GM18873 (cell line): ENCODE results near the gene TMEM169.
"Not testable (repeated sequence)": the region's sequence is repeated elsewhere in the genome, so short reads cannot be mapped to it uniquely, and the experiment has no call there.

Experiments
- ATAC-seq: cut with Tn5 transposase; IDR thresholded peaks from one replicate; pipeline ENCODE4 v1.9.1; 2021; ENCODE audit warnings: mild to moderate bottlenecking, moderate library complexity, moderate number of reproducible peaks; ENCODE audit not compliant: unreplicated experiment, low FRiP score

The TMEM169 gene

DNA sequence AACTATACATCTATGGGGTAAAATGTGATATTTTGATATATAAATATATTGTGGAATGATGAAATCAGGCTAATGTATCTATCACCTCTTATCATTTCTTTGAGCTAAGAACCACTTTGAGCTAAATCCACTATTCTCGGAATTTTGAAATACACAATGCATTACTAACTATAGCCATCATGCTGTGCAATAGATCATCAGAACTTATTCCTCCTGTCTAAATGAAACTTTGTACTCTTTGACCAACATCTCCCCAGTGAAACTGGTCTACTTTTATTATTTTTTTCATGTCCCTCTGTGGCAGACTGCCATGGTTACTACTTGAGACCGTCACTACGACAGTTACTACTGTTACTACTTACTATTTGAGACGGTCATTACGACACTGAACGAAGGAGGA lies 11.5 kb upstream of the TMEM169 start:
- no peak for ATAC-seq

DNA sequence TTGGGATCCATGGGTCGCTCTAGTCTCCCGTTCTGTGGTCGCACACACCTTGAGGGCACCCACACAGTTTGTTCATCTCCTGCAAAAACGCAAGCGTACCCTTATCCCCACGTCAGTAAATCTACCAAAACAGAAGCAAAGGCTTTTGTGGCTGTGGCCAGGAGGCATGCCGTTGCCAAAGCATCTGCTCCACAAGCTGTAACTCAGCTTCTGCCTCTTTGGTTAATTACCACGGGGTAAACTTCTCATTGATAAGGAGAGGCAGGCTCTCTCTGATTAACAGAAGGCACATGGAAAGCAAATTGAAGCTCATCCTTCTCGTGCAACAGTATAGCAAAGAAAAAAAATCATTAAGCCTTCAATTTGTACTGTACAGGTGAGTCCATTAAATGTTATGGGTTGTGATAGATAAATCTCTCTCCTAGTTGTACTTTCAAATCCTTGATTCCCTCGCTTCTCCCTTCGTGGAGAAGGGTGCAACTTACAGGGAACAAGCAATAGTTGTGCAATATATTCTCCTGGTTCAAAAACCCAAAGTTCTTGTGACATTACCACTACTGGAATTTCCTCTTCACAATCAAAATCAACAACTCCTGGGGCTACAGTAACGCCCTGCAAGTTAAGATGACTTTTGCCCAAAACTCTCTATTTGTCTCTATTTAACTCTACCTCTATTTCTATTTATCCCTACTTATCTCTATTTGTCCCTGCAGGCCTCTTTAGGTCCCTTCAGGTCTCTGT lies 10.4 kb upstream of the TMEM169 start:
- ATAC-seq: no peak

DNA sequence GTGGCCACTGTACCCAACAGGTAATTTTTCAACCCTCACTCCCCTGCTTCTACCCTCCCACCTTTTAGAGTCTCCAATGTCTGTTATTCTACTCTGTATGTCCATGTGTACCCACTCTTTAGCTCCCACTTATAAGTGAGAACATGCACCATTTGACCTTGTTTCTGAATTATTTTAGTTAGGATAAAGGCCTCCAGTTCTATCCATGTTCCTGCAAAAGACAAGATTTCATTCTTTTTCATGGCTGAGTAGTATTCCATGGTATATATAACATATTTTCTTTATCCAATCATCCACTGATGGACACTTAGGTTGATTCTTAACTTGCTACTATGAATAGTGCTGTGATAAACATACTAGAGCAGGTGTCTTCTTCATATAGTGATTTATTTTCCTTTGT lies 9.2 kb upstream of the TMEM169 start:
- no peak for ATAC-seq

GRCh38 chr2:216073773-216074172 lies 7.9 kb upstream of the TMEM169 start:
- ATAC-seq: no peak

GRCh38 chr2:216074380-216074779 lies 7.3 kb upstream of the TMEM169 start:
- no peak for ATAC-seq

DNA sequence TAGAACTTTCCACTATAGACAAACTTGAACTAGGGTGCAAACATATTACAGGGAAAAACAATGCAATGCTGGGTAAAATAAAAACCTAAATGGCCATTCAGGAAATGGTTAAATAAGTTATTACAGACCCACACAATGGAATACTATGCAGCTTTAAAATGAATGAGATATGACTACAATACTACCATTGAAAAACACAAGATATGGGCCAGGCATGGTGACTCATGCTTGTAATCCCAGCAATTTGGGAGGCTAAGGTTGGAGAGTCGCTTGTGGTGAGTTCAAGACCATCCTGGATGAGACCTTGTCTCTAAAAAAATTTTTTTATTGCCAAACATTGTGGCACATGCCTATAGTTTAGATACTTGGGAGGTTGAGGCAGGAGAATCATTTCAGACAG lies 6.9 kb upstream of the TMEM169 start:
- no peak for ATAC-seq

DNA sequence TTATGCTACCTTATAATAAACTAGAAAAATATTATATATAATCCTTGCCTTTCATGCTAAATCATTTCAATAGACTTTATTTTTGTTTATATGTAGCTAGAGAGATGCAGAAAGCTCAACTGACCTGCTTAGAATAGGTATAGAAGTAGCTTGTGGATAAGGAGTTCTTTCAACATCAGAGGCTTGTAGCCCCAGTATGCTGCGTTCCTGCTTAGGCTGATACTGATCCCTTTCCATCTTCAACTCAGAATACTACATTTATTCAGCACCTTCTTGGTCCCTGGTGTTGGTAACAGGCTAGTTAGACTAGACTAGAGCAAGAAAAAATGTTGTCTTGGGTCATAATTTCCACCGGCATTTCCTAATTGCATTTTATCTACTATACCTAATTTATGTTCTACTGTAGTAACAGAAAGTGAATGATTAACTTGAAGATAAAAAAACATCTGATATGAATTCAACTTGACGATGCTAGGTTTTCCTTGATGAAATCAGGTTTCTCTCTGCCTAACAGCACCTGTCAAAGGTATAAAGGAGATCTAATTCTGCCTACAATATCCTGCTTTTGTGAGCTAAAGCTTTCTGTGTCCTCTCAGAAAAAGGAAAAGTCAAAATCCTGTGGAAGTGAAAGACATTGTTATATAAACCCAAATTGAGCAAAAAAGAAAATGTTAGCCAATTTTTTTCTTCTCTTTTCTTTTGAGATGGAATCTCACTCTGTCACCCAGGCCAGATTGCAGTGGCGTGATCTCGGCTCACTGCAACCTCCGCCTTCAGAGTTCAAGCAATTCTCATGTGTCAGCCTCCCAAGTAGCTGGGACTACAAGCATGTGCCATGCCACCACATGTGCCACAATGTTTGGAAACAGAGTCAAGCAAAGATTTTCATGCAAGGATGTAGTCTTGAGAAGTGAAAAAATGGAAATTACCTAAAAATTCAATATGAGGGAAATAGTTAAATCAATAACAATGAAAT lies 5.9 kb upstream of the TMEM169 start:
- ATAC-seq: no peak

DNA sequence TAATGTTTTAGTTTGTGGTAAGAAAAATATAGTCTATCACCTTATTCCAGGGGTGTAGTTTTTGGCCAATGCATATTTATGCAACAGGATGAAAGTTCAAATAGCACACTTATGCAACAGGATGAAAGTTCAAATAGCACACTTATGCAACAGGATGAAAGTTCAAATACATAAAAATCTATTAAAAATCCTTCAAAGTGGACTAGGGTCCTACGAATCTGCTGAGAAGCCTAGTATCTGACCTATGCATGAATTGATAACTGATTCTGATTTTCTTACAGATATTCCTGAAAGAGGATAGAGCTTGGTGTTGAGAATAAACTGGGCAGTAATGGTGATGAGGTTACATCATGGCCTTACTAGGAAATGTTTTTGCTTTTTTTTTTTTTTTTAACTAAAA lies 2.9 kb upstream of the TMEM169 start:
- ATAC-seq: no peak

DNA sequence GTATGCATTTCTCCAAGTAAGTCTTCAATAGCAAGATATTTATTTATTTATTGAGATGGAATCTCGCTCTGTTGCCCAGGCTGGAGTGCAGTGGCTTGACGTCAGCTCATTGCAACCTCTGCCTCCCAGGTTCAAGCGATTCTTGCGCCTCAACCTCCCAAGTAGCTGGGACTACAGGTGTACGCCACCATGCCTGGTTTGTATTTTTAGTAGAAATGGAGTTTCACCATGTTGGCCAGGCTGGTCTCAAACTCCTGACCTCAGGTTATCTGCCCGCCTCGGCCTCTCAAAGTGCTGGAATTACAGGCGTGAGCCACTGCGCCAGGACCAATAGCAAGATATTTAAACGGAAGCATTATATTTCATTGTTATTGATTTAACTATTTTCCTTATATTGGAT lies 1.7 kb upstream of the TMEM169 start:
- ATAC-seq: not testable (repeated sequence)

- ATAC-seq: no peak
These were observed 707 bp upstream of the TMEM169 start for GRCh38 chr2:216081012-216081411.

DNA sequence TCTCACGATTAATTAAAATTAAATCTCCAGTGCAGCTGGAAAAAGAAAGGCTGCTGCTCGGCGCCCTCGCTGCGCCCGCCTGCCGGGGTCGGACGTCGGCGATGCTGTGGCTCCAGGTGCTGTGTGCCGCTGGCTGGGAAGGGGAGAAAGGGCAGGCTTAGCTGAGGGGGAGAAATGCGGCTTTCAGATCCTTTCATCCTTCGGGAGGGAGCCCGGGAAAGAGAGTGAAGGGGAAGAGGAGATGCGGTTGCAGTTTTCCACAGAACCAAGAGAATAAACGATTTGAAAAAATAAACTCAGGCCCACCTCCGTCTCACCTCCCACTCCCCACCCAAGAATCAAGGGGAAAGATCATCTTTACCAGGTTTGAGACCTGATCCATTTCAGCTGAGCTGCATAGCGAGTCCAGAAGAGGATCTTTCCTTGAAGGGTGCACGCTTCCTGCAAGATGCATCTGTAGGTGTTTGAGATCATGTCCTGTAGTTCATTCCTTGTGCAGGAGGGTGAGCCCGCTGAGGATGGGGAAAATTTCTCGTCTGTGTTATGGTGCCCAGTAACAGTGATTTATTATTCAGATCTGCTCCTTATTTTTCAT lies 495 bp downstream of the TMEM169 start:
- no peak for ATAC-seq

DNA sequence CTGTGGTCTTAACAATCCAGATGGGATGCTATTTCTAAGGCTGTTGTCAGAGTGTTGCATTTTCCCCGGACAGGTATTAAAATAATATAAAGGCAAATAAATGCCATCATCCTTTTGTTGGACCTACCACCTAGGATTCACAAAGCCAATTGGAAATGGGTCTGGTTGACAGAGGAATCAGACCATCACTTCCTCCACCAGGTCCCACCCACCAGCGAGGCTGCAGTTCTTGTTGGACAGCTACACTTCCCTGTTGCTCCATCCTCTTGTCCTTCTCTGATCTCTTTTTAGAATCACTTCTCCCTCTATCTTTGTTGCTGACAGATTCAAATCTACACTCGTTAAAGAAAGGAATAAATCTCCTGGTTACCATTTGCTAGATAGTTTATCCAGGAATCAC lies 1.1 kb downstream of the TMEM169 start:
- no peak for ATAC-seq

DNA sequence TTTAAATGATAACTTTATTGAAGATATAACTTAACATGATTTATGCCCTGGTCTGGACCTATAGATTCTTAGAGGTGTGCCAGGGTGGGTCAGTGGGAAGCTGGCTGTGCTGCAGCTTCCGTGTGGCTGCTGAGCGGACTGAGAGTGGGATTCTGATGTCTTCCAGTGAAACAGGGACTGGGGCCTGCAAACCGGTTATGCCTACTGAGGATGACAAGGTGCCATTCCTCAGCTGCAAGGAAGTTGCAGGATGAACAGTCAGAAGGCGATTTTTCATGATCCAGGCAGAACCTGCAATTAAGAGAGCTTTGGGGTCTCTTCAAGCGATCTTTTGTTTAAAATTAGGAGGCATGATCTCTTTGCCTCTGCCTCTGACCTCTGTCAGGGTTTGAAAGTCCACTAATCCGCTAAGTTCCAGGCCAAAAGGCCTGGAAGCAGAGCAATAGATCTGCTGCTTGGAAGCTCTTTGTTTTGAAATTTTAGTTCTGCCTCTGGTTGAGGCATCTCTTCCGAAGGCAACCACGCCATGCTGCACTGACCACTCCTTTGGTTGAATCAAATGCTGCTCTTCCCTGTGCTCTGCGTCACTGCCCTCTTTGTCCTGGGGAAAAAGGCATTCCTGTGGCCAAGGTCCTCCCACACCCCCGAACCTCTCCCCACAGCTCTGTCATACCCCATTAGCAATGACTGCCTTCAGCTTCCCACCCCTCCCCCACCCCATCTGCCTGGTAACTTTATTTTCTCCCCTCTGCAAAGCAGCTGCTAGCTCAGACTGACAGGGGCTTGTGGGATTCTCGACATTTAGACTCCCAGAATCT lies 2.0 kb downstream of the TMEM169 start:
- ATAC-seq: no peak

GRCh38 chr2:216084547-216084946 lies 2.8 kb downstream of the TMEM169 start:
- ATAC-seq: no peak

- no peak for ATAC-seq
These were observed 4.6 kb downstream of the TMEM169 start for GRCh38 chr2:216086207-216086893.

DNA sequence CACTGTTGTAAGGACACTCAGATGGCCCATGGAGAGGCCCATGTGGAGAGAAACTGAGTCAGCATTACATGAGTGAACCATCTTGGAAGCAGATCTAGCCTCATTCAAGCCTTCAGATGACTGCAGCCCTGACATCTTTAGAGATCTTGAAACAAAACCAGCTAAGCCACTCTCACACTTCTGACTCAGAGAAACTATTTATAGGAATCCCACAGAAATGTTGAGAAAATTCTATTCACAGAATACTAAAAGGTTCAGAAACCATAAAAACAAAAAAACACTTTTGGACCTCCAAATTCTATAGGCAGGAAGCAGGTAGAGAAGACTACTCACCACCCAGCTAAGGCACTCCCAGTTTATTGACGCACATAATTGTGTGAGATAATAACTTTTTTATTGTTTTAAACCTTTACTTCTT lies 8.7 kb downstream of the TMEM169 start:
- ATAC-seq: no peak

DNA sequence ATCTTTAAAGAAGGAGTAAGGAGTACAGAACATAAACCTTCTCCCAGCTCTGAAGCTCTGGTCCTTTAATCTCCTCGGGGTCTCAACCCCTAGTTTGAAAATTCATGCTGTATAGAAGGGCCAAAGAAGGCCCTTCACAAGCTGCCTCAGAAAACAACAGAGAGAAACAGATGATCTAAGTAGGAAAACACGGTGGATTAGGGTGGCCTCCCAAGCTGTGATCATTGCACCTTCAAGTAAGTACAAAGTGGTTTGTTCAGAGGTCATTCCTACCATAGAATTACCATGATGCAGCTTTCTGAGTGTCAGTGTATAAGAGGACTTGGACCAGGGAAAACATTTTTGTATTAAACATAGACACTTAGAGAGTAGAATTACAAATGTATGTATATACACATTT lies 10.9 kb downstream of the TMEM169 start:
- ATAC-seq: no peak

DNA sequence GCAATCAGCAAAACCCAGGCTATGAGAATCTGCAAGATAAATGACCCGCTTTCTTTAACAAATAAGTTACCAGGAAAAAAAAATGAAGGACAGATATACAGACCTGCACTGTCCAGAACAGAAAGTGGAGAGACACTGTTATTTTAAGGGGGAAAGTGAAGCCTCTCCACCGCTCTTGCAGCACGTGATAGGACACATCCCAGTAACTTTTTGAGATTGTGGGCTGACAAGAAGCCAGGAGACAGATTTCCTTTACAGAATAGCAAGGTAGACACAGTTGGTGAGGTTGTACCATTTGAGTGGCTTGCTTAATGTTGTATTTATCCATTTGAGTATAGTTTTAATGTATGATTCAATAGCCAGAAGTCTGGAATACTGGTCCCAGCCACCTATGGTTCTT lies 13.0 kb downstream of the TMEM169 start:
- ATAC-seq: no peak

DNA sequence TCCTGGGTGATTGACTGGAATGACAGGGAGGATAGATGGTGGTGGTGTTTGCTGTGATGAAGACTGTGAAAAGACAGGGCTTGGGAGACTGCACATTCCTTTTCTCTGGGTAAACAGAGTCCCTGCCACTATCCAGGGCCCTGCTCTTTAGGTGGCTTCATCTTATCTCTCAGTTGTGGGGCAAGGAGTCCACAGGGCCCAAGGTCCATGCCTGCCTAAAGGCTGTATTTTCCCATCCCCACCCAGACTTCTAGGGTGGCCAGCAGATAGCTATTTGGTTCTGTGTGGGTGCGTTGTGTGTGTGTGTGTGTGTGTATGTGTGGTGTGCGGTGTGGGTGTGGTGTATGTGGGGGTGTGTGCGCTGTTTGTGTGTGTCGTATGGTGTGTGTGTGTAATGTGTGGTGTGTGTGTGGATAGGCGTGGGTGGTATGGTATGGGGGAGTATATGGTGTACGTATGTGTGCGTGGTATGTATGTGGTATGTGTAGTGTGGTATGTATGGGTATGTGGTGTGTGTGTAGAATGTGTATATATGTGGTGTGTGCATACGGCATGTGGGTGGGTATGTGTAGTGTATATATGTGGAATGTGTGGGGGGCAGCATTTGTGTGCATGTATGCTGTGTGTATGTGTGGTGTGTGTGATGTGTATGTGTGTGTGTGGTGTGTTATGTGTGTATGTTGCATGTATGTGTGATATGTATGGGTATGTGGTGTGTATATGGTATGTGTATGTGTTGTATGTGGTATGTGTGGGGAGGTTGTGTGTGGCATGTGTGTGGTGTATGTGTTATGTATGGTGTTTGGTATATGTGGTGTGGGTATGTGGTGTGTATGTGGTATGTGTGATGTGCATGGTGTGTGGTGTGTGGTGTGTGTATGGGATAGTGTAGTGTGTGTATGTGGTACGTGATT lies 17.0 kb downstream of the TMEM169 start:
- ATAC-seq: no peak
